Measurements from ENCODE around the gene NBPF26.
A peak's percentile ranks its signal among the peaks of the same experiment; 100 is the strongest.
"Not testable (repeated sequence)": the region's sequence is repeated elsewhere in the genome, so short reads cannot be mapped to it uniquely, and the experiment has no call there.

Gene NBPF26

DNA sequence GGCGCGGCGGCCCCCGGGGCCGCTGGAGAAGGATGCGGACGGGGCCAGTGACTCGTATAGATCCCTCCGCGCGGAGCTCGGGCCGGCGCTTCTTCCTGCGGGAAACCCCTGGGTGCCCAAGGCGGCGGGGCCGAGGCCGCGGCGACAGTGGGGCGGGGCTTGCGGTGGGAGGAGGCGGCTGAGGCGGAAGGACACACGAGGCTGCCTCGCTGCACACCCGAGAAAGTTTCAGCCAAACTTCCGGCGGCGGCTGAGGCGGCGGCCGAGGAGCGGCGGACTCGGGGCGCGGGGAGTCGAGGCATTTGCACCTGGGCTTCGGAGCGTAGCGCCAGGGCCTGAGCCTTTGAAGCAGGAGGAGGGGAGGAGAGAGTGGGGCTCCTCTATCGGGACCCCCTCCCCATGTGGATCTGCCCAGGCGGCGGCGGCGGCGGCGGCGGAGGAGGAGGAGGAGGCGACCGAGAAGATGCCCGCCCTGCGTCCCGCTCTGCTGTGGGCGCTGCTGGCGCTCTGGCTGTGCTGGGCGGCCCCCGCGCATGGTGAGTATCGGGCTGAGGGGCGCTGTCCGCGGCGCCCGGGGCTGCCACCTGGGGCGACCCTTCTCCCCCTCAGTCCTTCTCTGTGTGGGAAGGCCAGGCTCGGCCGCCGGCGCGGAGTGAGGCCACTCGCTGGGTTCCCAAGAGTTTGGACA is at the start of gene NBPF26:
TSS of gene NBPF26 (plus strand) at position 231 of the 688 bp plus-strand sequence.
- not testable (repeated sequence) for DNase-seq

DNA sequence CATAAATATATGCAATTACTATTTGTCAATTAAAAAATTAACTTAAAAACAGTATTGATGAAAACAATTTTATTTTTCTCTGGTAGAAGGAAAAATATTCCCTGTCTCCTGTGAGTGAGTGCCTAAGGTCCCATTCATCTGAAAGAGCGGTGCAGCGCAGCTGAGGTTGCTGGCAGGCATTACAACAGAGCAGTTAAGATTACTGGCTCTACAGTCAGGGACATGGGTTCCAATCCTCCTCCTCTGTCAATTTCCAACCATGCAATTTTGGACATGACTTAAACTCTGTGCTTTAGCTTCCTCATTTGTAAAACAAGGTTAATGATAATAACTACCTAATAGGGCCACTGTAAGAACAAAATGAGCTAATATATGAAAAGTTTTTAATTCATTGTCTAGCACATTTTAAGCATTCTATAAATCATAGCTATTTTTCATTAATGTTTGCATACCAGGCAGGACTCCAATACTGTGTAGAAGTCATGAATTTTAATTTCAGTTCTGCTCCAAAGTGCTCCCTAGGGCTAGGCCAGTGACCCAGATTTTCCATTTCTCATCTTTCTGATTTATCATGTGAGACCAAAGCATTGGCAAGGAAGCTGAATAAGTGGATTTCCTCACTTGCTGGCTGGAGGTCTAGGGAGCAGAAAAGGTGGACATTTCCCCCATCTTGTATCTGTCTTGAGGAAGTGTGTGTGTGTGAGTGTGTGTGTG is 43.5 kb upstream of the NBPF26 start:
- DNase-seq: not testable (repeated sequence)

DNA sequence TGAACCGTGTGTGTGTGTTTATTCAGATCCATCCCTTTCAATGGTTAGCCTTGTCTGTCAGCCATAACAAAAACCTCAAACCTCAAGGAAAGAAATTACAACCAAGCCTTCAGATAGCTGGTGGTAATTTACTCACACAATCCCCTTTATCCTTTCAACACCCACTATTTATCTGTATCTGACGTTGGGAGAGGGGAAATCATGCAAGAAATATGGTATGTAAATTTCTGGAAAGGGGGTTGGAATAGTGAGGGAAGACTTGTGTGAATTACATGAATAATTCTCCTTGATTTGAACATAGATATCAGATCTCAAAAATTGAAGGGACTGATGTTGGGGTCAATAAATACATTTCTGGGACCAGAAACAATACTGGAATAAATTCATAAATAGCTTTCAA is 42.8 kb upstream of the NBPF26 start:
- not testable (repeated sequence) for DNase-seq

DNA sequence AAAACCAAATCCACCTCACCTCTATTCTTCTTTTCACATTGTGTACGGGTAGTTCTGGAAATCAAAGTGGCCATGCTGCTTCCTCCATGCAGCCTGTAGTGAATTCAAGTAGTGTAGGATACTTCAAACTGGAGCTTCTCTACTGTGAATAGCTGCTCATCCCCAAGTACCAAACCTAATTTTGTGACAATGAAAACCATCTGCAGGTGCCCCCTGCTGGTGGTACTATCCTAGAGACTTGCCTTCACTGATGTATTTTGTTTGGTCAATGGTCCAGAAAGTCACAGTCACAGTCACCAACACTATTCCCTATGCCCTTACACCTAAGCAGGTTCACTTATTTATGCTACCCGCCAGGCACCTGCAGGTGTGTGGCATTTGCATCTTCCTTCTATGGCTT is 39.3 kb upstream of the NBPF26 start:
- DNase-seq: not testable (repeated sequence)

DNA sequence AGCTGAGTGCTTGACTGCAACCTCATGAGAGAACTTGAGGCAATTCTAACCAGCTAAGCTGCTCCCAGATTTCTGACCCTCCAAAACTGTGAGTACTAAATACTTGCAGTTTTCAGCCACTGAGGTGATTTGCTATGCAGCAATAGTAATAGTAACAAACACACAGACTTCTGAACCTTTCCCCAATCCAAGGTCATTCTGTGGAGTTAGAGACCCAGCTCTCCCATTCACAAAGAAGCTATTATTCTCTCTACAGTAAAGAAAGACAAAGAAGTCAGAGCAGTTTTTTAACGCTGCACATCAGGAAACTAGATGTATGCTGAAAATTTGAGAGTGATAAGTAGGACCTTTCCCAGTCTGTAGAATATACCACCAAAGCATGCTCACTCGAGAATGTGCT is 38.1 kb upstream of the NBPF26 start:
- not testable (repeated sequence) for DNase-seq

DNA sequence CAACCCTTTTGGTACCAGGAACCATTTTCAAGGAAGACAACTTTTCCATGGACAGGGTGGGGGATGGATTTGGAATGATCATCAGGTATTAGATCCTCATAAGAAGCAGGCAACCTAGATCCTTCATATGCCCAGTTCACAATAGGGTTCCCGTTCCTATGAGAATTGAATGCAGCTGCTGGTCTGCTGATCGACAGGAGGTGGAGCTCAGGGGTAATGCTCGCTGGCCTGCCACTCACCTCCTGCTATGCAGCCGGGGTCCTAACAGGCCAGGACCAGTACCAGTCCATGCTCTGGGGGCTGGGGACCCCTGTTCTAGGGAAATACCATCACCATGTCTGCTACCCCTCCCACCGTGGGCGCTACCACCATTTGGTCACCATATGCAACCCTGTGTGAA is 36.5 kb upstream of the NBPF26 start:
- not testable (repeated sequence) for DNase-seq

DNA sequence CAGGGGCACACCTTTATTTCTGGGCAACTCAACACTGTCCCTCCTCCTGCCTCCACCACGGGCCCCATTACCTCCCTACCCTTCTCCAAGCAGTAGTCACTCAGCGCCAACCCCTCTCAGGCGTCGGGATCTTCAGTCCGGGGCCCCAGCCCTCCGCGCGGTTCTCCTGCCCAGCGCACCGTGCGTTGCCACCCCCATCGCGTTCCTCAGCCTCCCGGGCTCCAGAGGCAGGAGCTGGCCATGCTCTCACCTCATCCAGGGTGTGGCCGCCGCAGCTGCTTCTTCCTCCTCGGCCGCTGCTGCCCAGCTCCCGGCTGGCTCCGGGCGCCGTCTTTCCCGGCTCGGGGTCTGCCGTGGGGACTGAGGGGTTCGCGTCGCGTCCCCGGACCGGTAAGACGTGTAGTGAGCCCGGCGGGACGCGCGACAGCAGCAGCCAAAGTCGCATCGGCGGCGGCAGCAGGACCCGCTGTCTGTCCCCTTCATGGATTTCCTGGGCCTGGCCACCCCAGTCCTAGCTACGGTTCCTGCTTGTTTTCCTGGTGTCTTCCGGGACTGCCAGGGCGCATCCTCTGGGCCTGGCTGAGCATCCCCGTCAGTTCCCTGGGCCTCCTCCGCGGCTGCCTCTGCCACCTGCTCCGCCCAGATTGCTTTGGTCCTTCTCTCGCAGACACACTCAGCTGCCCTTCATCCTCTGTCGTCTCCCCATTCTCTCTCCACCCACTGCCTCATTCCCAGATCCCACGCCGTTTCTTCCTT is 22.8 kb upstream of the NBPF26 start:
- DNase-seq: not testable (repeated sequence)

DNA sequence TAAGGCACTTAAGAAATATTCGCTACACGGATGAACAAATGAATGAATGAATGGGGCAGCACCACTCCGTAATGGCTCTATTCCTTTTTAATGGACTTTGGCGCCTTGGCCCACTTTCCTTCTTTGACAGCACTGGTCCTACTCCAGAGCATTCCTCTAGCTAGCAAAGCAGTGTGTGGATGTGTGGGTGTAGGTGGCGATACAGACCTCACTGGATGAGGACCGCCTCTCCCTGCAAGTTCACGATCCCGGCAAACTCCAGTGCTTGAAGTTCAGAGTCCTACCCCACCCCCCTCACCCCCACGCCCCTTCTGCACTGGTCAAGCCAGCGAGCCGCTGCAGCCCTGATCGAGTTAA is 409 bp upstream of the NBPF26 start:
- DNase-seq: not testable (repeated sequence)

DNA sequence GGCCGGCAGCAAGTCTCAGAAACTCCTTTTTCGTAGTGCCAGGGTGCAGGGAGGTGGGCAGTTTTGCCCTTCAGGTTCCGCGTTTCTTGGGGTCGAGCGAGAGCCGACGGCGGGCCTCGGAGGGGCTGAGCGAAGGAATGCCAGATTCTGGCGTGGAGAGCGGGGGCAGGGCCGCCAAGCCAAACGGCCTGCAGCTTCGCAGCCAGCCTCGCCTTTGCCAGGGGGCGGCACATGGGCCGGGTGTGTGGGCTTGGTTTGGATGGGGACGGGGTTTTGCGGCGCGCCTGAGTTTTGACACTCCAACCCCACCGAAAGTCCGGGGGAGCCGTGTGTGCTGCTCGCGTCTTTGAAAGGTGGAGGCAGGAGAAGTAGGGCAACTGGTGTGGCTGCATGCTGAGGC is 762 bp downstream of the NBPF26 start:
- not testable (repeated sequence) for DNase-seq

DNA sequence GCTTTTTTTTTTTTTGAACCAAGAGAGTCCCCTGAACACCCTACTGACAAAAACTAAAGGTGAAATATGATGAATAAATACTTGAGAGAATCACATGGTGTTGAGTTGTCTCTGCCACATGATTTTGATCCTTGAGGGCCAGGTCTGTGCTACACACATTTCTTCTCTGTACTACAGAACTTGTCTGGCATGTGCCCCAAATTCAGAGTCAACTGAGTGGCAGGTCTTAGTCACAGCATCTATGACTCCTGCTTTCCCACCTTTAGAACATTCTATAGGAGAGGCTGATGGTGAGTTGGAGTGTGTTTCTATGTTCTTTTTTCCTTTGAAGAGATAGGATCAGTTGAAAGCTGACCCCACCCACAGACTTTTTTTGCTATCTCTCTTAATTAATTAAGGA is 5.1 kb downstream of the NBPF26 start:
- DNase-seq: not testable (repeated sequence)

DNA sequence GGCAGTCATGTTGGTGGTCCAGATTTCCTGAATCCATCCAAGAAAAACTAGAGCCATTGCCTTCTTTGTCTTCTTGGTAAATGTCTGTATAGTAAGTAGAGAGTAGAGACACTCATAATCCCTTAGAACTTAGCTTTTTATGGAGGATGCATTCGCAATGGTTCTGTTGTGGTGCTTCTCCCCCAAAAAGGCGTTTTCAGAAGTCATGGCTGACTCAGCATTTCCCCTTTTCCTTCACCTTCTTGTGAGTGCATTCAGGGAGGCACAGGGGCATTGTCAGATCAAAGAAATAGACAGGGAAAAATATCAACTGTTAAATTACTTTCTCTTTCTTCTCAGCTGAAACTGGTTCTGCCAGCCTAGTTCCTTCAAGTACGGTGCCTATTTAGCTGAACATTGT is 45.3 kb downstream of the NBPF26 start:
- DNase-seq: not testable (repeated sequence)

DNA sequence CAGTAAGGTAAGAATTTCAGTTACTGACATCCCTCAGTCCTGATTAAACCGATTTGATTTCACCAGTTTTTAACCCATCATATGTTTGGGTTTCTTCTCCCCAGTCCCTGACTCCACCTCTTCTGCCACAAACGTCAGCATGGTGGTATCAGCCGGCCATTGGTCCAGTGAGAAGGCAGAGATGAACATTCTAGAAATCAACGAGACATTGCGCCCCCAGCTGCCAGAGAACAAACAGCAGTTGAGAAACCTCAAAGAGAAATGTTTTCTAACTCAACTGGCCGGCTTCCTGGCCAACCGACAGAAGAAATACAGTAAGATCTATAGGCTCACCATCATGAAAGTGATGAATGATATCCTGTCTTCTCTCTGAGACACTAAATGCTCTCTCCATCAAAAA is 81.7 kb downstream of the NBPF26 start:
- not testable (repeated sequence) for DNase-seq

DNA sequence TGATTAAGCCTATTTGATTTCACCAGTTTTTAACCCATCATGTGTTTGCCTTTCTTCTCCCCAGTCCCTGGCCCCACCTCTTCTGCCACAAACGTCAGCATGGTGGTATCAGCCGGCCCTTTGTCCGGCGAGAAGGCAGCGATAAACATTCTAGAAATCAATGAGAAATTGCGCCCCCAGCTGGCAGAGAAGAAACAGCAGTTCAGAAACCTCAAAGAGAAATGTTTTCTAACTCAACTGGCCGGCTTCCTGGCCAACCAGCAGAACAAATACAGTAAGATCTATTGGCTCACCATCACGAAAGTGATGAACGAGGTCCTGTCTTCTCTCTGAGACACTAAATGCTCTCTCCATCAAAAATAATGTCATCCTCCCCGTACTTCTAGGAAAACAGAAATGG is 88.1 kb downstream of the NBPF26 start:
- not testable (repeated sequence) for DNase-seq

DNA sequence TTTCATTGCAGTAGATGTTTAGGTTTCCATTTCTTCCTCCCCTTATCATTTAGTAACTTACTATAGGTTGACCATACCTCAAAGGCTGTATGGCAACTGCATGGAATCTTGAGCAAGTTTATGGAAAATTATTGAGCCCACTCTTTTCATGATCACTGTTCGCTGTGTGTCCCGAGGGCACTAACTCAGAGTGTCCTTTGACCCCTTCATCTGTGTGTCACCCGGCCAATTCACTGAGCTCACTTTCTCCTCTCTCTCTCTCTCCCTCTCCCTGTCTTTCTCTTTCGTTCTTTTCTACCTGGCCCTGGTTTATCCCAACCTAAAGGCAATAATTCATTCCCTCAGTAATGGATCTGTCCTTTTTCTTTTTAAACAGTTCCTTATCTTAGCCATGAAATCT is 101.3 kb downstream of the NBPF26 start:
- DNase-seq: not testable (repeated sequence)

DNA sequence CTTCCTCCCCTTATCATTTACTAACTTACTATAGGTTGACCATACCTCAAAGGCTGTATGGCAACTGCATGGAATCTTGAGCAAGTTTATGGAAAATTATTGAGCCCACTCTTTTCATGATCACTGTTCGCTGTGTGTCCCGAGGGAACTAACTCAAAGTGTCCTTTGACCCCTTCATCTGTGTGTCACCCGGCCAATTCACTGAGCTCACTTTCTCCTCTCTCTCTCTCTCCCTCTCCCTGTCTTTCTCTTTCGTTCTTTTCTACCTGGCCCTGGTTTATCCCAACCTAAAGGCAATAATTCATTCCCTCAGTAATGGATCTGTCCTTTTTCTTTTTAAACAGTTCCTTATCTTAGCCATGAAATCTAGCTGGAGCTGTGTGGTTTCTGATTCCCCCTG is 102.9 kb downstream of the NBPF26 start:
- DNase-seq: not testable (repeated sequence)

DNA sequence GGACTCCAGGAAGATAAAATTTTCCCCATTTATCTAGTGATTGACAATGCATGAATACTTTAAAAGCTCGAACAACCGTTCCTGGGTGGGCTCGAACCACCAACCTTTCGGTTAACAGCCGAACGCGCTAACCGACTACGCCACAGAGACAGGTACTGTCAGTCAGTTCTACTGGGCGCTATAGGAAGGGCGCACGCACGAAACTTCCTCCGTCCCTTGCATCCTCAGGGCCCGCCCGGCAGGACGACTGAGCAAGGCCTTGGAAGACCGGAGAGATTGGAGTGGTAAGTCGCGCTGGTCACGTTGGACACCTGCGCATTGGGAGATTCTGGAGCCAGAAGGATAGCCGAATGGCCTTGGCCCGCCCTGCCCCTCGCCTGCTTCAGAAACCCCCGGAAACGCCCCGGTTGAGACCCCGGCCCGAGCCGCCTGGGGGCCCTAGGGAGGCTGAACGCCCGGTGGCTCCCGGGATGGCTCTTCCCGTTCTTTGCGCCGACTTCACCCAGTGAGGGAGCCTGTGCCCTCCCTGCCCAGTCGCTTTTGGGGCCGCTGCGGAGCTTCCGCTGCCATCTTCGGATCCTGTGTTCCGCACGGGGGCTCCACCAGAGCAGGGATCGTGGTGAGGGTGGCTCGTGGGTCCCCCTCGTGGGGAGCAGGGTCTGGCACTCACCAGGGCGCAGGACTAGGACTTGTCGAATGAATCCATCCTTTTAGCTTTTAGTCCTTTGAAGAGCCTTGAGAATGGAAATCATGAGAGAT is 120.6 kb downstream of the NBPF26 start:
- not testable (repeated sequence) for DNase-seq

DNA sequence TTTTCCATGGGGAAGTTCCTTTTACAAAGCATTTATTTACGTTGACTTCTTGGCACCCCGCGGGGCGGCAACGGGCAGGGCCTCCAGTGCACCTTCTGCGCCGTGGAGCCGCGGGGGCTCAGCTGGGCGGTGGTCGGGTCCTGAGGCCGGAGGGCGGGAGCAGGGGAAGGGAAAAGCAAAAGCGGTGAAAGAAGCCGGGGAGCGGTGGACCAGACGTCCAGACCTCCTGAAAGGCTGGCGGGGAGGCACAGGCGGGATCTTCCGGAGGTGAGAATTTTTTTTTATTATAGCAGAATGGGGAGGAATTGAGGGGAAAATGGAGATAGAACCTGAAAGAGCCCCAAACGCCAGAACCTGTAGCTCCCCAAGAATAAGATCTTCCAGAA is 121.2 kb downstream of the NBPF26 start:
- not testable (repeated sequence) for DNase-seq

DNA sequence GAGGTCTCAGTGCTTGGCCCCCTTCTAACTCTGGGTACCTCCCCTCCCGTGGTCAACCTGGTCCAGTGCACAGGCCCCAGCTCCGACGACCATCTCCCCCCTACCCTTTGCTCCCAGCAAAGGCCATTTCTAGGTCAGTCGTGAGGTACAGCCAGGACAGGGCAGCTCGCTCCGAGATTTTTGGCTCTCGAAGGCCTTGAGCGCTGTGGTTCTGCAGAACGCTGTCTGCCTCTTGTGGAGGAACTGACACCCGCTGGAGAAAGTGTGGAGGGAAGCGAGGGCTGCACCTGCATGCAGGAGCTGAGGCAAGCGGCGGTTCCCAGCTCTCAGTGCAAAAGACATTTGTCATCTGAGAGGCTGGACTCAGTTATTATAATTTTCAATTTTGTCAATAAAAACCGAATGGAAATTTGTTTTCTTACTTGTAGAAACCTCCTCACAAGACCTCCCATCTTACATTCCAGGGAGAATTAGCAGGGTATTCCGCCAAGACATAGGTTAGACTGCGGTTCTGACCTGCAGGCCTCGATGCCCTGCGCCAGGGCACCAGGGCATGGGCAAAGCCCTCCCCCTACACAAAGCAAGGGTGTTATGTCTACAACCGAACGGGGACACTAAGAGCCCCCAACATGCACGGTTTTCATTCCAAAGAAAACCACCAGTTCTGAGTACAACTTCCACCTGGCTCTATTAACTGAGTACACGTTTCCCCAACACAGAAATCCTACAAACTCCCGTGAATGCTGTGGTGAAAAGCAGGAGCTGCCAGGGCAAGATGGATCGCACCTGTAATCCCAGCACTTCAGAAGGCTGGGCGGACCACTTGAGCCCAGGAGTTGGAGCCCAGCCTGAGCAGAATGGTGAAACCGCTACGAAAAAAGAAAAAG is 125.9 kb downstream of the NBPF26 start:
- not testable (repeated sequence) for DNase-seq

DNA sequence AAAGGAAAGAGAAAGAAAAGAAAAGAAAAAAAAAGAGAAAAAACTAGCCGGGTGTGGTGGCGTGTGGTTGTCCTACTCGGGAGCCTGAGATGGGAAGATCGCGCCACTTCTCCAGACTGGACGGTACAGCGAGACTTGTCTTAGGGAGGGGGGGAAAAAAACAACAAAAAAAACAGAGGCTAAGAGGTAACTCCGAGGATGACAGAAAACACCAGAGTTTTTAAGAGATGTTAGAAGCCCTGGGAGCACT is 126.5 kb downstream of the NBPF26 start:
- not testable (repeated sequence) for DNase-seq

DNA sequence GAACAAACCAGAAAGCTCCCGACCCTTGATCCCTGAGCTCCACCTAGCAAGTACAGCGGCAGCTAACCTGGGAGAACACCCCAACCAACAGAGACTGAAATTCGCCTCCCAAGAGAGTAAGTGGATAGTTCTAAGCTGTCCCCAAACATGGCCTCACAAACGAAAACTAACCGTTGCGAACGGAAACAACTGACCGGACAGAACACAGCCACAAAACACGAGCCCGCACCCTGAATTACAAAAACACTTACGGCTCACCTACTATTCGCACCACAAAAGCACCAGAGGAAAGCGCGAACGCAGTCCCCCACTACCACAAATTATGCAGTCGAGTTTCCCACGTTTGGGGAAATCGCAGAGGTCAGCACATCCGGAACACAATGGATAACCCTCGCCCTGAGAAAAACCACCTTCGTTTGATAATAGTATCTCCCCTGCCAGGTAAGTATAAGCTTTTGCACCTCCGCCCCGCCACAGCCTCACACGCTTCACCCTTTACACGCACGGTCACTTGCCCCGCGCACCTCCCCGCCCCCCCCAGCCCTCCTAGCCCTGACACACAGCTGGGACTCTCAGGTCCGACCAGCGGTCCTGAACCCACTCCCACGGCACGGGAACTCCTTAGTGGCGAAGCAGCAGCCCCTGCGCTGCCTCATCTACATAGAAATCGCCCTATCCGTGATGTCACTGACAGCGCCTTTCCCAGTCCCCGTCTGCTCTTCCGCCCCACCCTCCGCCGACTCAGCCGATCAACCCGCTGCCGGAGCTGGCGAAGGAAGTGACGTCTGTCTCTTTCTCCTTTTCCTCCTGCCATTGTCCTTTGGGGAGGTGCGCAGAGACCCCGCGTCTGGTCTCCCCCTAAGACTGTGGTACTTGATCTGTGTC is 127.0 kb downstream of the NBPF26 start:
- peak; percentile 3 for DNase-seq

DNA sequence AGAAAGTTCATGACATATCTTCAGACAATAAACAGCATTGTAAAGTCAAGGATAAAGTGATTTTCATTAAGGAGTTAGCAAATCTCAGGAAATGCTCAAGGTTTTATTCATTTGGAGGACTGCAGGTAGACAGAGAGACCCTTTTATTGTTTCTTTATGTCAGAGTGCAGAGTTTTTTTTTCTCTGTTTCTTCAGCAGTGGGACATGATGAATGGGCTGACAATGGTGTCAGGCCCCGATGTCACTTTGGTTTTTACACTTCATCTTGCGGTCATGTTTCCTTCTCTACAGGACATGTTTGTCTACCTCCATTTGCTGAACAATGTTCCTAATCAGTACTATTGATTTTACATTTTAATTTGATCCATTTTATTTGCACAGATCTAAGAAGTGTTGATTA is 134.4 kb downstream of the NBPF26 start:
- not testable (repeated sequence) for DNase-seq

Data from NCI-H2171 (cell line).